HepG2 (cell line): ENCODE measurements around the gene ISOC2. TPM values are rescaled to one million over a fixed set of nuclear protein-coding genes. Genes with fewer than 3 reads are reported as not detected.

Experiments
- ARNT ChIP-seq: fragments of 450-650 bp; IDR thresholded peaks from 2 replicates; pipeline ENCODE4 v1.6.1; 2017
- CCDC6 ChIP-seq: sonication (generic); formaldehyde crosslinking; IDR thresholded peaks from 2 replicates; pipeline ENCODE4 v1.8.1; 2022; ENCODE audit warnings: mild to moderate bottlenecking, missing genetic modification reagents, moderate library complexity
- ELF1 ChIP-seq: sonication (generic); formaldehyde crosslinking; IDR thresholded peaks from 2 replicates; pipeline ENCODE4 v1.4.0; 2020; ENCODE audit warnings: missing genetic modification reagents
- IRF2 ChIP-seq: IDR thresholded peaks from 2 replicates; pipeline ENCODE4 v1.6.1; 2018; ENCODE audit warnings: missing genetic modification reagents, missing compliant biosample characterization
- MBD4 ChIP-seq: IDR thresholded peaks from 2 replicates; pipeline ENCODE4 v1.6.1; 2012; ENCODE audit warnings: low read length, inconsistent platforms, borderline replicate concordance
- MXI1 ChIP-seq: IDR thresholded peaks from 3 replicates; pipeline ENCODE4 v1.6.1; 2012; ENCODE audit warnings: low read depth, low read length, inconsistent platforms, borderline replicate concordance
- MZF1 ChIP-seq: sonication (generic); formaldehyde crosslinking; IDR thresholded peaks from 2 replicates; pipeline ENCODE4 v1.8.1; 2023; ENCODE audit warnings: mild to moderate bottlenecking, missing genetic modification reagents, borderline replicate concordance
- NFIB ChIP-seq: sonication (generic); formaldehyde crosslinking; IDR thresholded peaks from 2 replicates; pipeline ENCODE4 v1.9.0; 2021; ENCODE audit warnings: missing genetic modification reagents, mild to moderate bottlenecking, borderline replicate concordance
- NFKB2 ChIP-seq: sonication (generic); formaldehyde crosslinking; IDR thresholded peaks from 2 replicates; pipeline ENCODE4 v1.4.0; 2020; ENCODE audit warnings: missing genetic modification reagents, borderline replicate concordance
- NFKBIZ ChIP-seq: IDR thresholded peaks from 2 replicates; pipeline ENCODE4 v1.6.1; 2018; ENCODE audit warnings: missing genetic modification reagents, missing compliant biosample characterization
- NFYB ChIP-seq: sonication (generic); formaldehyde crosslinking; IDR thresholded peaks from 2 replicates; pipeline ENCODE4 v1.4.0; 2020; ENCODE audit warnings: missing genetic modification reagents
- POLR2A ChIP-seq, 2 experiments: IDR thresholded peaks; 2 replicates each; pipeline ENCODE4 v1.6.1; 2011; ENCODE audit warnings: low read depth in 2 of 2, low read length in 2 of 2, mild to moderate bottlenecking in 1 of 2, moderate library complexity in 1 of 2; ENCODE audit not compliant: insufficient read depth in 1 of 2
- RELA ChIP-seq: sonication (generic); formaldehyde crosslinking; IDR thresholded peaks from 2 replicates; pipeline ENCODE4 v1.4.0; 2020; ENCODE audit warnings: missing genetic modification reagents
- SIN3B ChIP-seq: fragments of 150-350 bp; IDR thresholded peaks from 2 replicates; pipeline ENCODE4 v1.6.1; 2014; ENCODE audit warnings: low read length
- SNAPC4 ChIP-seq: sonication (generic); formaldehyde crosslinking; IDR thresholded peaks from 2 replicates; pipeline ENCODE4 v1.4.0; 2020; ENCODE audit warnings: mild to moderate bottlenecking, missing genetic modification reagents
- TARDBP ChIP-seq: sonication (generic); formaldehyde crosslinking; IDR thresholded peaks from 2 replicates; pipeline ENCODE4 v1.8.0; 2022; ENCODE audit warnings: mild to moderate bottlenecking, missing genetic modification reagents
- ZBTB7A ChIP-seq: sonication (generic); formaldehyde crosslinking; IDR thresholded peaks from 2 replicates; pipeline ENCODE4 v1.8.0; 2022; ENCODE audit warnings: mild to moderate bottlenecking, missing genetic modification reagents
- ZFP36 ChIP-seq: fragments of 150-350 bp; IDR thresholded peaks from 2 replicates; pipeline ENCODE4 v1.6.1; 2018; ENCODE audit warnings: borderline replicate concordance, low read length, low read depth; ENCODE audit not compliant: partially characterized antibody
- ZNF317 ChIP-seq: sonication (generic); formaldehyde crosslinking; IDR thresholded peaks from 2 replicates; pipeline ENCODE4 v1.5.0; 2020; ENCODE audit warnings: mild to moderate bottlenecking, missing genetic modification reagents
- ZNF670 ChIP-seq: sonication (generic); formaldehyde crosslinking; IDR thresholded peaks from 2 replicates; pipeline ENCODE4 v1.8.0; 2022; ENCODE audit warnings: mild to moderate bottlenecking, missing genetic modification reagents, borderline replicate concordance
- ZNF761 ChIP-seq: sonication (generic); formaldehyde crosslinking; conservative IDR thresholded peaks from 2 replicates; pipeline ENCODE4 v1.4.0; 2020; ENCODE audit warnings: mild to moderate bottlenecking, missing genetic modification reagents
- ZNF878 ChIP-seq: sonication (generic); formaldehyde crosslinking; IDR thresholded peaks from 2 replicates; pipeline ENCODE4 v1.8.1; 2023; ENCODE audit warnings: mild to moderate bottlenecking, missing genetic modification reagents, moderate library complexity
- polyA plus RNA-seq, 8 experiments: library from polyadenylated mRNA; depleted of rRNA in 3 of 8; stranded (reverse) in 7 of 8; unstranded in 1 of 8; fragments of >200 nt; fragmentation: Illumina TruSeq in 4 of 8; extraction: Trizol in 4 of 8; gene quantifications; 2 replicates each; pipeline versions ENCODE4 v1.2.1 to v1.2.3, GENCODE V29; 2011 to 2016; ENCODE audit warnings: low read depth in 4 of 8, missing spikeins in 1 of 8, mixed read lengths in 1 of 8; ENCODE audit not compliant: insufficient read depth in 1 of 8
- total RNA-seq, 5 experiments: library from RNA; depleted of rRNA; stranded (reverse); fragments of >200 nt; fragmentation: Illumina TruSeq; extraction: Trizol; gene quantifications; 2 replicates each; pipeline ENCODE4 v1.2.3, GENCODE V29; 2016; ENCODE audit warnings: low read depth in 1 of 5
- TF ChIP-seq, protein P1 (sequence below): sonication (generic); formaldehyde crosslinking; conservative IDR thresholded peaks from 2 replicates; pipeline ENCODE4 v1.4.0; 2020; ENCODE audit warnings: missing genetic modification reagents
- TF ChIP-seq, protein P2 (sequence below): sonication (generic); formaldehyde crosslinking; IDR thresholded peaks from 2 replicates; pipeline ENCODE4 v1.4.0; 2020; ENCODE audit warnings: missing genetic modification reagents

Gene ISOC2
- total and polyA plus RNA-seq, 2 of the 13 experiments (the other 11 are each of a cell fraction or from before 2014, with no cell fraction given): 76.8 to 105 TPM

DNA sequence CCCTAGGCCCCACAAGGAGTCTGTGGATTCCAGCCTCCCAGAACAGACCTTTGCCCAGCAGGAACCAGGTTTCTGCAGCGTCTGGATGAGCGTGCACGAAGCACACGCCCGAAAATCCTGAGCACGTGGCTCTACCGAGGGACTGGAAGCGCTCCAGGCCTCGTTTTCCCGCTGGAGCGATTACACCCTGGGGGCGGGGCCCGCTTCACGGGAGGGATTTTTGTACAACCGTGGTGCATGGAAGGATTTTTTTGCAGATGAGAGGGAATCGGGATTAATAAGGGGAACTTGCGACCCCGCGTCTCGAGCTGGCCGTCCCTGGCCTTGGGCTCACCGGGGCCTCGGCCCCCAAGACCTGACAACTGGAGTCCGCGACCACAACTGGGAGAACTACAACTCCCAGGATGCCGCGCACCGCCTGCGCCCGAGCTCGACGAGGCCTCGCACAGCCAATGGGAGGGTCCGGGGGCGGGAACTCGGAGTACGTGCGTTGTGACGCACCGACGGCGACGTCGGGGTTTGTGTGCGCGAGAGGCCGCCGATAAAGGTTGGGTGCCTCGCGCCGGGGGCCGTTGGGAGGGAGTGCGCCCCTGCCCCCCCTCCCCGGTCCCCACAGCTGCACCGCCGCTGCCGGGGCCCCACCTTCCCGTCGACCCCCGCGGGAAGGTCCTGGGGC, 14.8 kb upstream of the ISOC2 start, which contains the start of gene ZNF628 (continued):
- TF ChIP-seq ZNF878 (no peak), ELF1 (CRISPR knock-in tag) (peak; percentile 77), SNAPC4 (CRISPR knock-in tag) (peak; percentile 88), NFKB2 (CRISPR knock-in tag) (peak; percentile 96), NFKBIZ (peak; percentile 18; the same call in 1 of the 2 replicates), MZF1 (CRISPR knock-in tag) (0 out of 2 replicates have a peak, but pooled peaks have one; percentile 38), ARNT (no peak), IRF2 (CRISPR knock-in tag) (peak; percentile 86), RELA (CRISPR knock-in tag) (no peak), ZFP36 (no peak), ZNF761 (CRISPR knock-in tag) (0 out of 2 replicates have a peak, but pooled peaks have one; percentile 56), NFIB (CRISPR knock-in tag) (no peak), ZNF670 (CRISPR knock-in tag) (peak; percentile 68; the same call in 1 of the 2 replicates), MBD4 (no peak), POLR2A (IDR thresholded peaks at IDR 0.05; ENCODE audit: insufficient read depth in 1 of 2, low read depth in 2 of 2, low read length in 2 of 2) (peak in 1 of 2 experiments; percentile 37; a peak in 1 of 4 replicates), TARDBP (CRISPR knock-in tag) (no peak; the same call in 1 of the 2 replicates), CCDC6 (CRISPR knock-in tag) (peak; percentile 83), MXI1 (peak; percentile 84; the same call in 1 of the 3 replicates), ZNF317 (peak; percentile 70; the same call in 1 of the 2 replicates), ZBTB7A (CRISPR knock-in tag) (no peak), SIN3B (no peak), NFYB (CRISPR knock-in tag) (peak; percentile 96)
- TF ChIP-seq, protein P1, sequence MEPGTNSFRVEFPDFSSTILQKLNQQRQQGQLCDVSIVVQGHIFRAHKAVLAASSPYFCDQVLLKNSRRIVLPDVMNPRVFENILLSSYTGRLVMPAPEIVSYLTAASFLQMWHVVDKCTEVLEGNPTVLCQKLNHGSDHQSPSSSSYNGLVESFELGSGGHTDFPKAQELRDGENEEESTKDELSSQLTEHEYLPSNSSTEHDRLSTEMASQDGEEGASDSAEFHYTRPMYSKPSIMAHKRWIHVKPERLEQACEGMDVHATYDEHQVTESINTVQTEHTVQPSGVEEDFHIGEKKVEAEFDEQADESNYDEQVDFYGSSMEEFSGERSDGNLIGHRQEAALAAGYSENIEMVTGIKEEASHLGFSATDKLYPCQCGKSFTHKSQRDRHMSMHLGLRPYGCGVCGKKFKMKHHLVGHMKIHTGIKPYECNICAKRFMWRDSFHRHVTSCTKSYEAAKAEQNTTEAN (CRISPR knock-in tag): peak; percentile 79; the same call in 1 of the 2 replicates
- TF ChIP-seq, protein P2, sequence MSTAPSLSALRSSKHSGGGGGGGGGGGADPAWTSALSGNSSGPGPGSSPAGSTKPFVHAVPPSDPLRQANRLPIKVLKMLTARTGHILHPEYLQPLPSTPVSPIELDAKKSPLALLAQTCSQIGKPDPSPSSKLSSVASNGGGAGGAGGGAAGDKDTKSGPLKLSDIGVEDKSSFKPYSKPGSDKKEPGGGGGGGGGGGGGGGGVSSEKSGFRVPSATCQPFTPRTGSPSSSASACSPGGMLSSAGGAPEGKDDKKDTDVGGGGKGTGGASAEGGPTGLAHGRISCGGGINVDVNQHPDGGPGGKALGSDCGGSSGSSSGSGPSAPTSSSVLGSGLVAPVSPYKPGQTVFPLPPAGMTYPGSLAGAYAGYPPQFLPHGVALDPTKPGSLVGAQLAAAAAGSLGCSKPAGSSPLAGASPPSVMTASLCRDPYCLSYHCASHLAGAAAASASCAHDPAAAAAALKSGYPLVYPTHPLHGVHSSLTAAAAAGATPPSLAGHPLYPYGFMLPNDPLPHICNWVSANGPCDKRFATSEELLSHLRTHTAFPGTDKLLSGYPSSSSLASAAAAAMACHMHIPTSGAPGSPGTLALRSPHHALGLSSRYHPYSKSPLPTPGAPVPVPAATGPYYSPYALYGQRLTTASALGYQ: peak; percentile 55; the same call in 1 of the 2 replicates
